Neuron (in vitro differentiated cells): ENCODE results near the gene GATA5.

Experiments used
- H2AFZ ChIP-seq: one replicate; pipeline ENCODE4 v1.6.1; 2013; ENCODE audit warnings: low read depth, mild to moderate bottlenecking, inconsistent platforms, low read length, moderate library complexity
- H3K27me3 ChIP-seq: one replicate; pipeline ENCODE4 v1.6.1; 2013; ENCODE audit warnings: low read length; ENCODE audit not compliant: insufficient read depth
- H3K36me3 ChIP-seq: one replicate; pipeline ENCODE4 v1.6.1; 2013; ENCODE audit warnings: low read length; ENCODE audit not compliant: insufficient read depth
- H3K4me1 ChIP-seq: one replicate; pipeline ENCODE4 v1.6.1; 2013; ENCODE audit warnings: low read length; ENCODE audit not compliant: insufficient read depth
- H3K4me3 ChIP-seq: 2 replicates; pipeline ENCODE4 v1.5.1; 2013; ENCODE audit warnings: mild to moderate bottlenecking, low read length, moderate library complexity
- H3K9me3 ChIP-seq: one replicate; pipeline ENCODE4 v1.6.1; 2013; ENCODE audit warnings: low read length

Gene GATA5

GRCh38 chr20:62446888-62447869 is 28.6 kb downstream of the GATA5 start:
- H3K4me1 ChIP-seq = peaks cover 7% of the 10 kb centered on the region
- H2AFZ ChIP-seq = no peak overlapping the region
- no peak overlapping the region for H3K4me3 ChIP-seq
- H3K36me3 ChIP-seq = no peaks in the 10 kb centered on the region
- H3K27me3 ChIP-seq = peaks cover 13% of the 10 kb centered on the region
- no peaks in the 10 kb centered on the region for H3K9me3 ChIP-seq

- Histone ChIP-seq H2AFZ (no peak overlapping the region), H3K4me3 (no peak overlapping the region), H3K9me3 (no peaks in the 10 kb centered on the region), H3K4me1 (peaks cover 7% of the 10 kb centered on the region), H3K27me3 (peaks cover 19% of the 10 kb centered on the region), H3K36me3 (no peaks in the 10 kb centered on the region)
Observed at GRCh38 chr20:62446481-62446880, 29.3 kb downstream of the GATA5 start.

GRCh38 chr20:62445553-62446340 is 30.0 kb downstream of the GATA5 start:
- Histone ChIP-seq H3K27me3 (peaks cover 24% of the 10 kb centered on the region), H3K4me3 (no peak overlapping the region), H3K9me3 (no peaks in the 10 kb centered on the region), H2AFZ (no peak overlapping the region), H3K4me1 (peaks cover 7% of the 10 kb centered on the region), H3K36me3 (no peaks in the 10 kb centered on the region)

GRCh38 chr20:62444286-62444685 is 31.5 kb downstream of the GATA5 start:
- H3K36me3 ChIP-seq = no peaks in the 10 kb centered on the region
- H3K27me3 ChIP-seq = peaks cover 35% of the 10 kb centered on the region
- peaks cover 7% of the 10 kb centered on the region for H3K4me1 ChIP-seq
- H3K9me3 ChIP-seq = no peaks in the 10 kb centered on the region
- H3K4me3 ChIP-seq = no peak overlapping the region
- no peak overlapping the region for H2AFZ ChIP-seq

GRCh38 chr20:62441987-62442539 is 33.7 kb downstream of the GATA5 start:
- peaks cover 47% of the 10 kb centered on the region for H3K27me3 ChIP-seq
- no peaks in the 10 kb centered on the region for H3K9me3 ChIP-seq
- no peaks in the 10 kb centered on the region for H3K36me3 ChIP-seq
- no peaks in the 10 kb centered on the region for H3K4me1 ChIP-seq
- no peak overlapping the region for H2AFZ ChIP-seq
- no peak overlapping the region for H3K4me3 ChIP-seq

- Histone ChIP-seq H3K27me3 (peaks cover 51% of the 10 kb centered on the region), H3K9me3 (peaks cover 3% of the 10 kb centered on the region), H3K4me1 (no peaks in the 10 kb centered on the region), H2AFZ (no peak overlapping the region), H3K36me3 (no peaks in the 10 kb centered on the region), H3K4me3 (no peak overlapping the region)
Observed at GRCh38 chr20:62439218-62439617, 36.6 kb downstream of the GATA5 start.

GRCh38 chr20:62437927-62438326 is 37.9 kb downstream of the GATA5 start:
- H3K27me3 ChIP-seq = peaks cover 53% of the 10 kb centered on the region
- H3K4me1 ChIP-seq = no peaks in the 10 kb centered on the region
- peaks cover 3% of the 10 kb centered on the region for H3K9me3 ChIP-seq
- H3K4me3 ChIP-seq = no peak overlapping the region
- no peaks in the 10 kb centered on the region for H3K36me3 ChIP-seq
- H2AFZ ChIP-seq = no peak overlapping the region

- Histone ChIP-seq H3K4me1 (no peaks in the 10 kb centered on the region), H3K27me3 (peaks cover 53% of the 10 kb centered on the region), H3K9me3 (peaks cover 5% of the 10 kb centered on the region), H3K4me3 (no peak overlapping the region), H2AFZ (no peak overlapping the region), H3K36me3 (no peaks in the 10 kb centered on the region)
Observed at GRCh38 chr20:62437496-62437895, 38.3 kb downstream of the GATA5 start.

GRCh38 chr20:62436692-62437091 is 39.1 kb downstream of the GATA5 start:
- peaks cover 55% of the 10 kb centered on the region for H3K27me3 ChIP-seq
- H3K4me3 ChIP-seq = no peak overlapping the region
- H2AFZ ChIP-seq = no peak overlapping the region
- no peaks in the 10 kb centered on the region for H3K36me3 ChIP-seq
- peaks cover 8% of the 10 kb centered on the region for H3K9me3 ChIP-seq
- H3K4me1 ChIP-seq = no peaks in the 10 kb centered on the region

- Histone ChIP-seq H3K4me1 (no peaks in the 10 kb centered on the region), H3K27me3 (peaks cover 47% of the 10 kb centered on the region), H2AFZ (no peak overlapping the region), H3K4me3 (no peak overlapping the region), H3K9me3 (peaks cover 8% of the 10 kb centered on the region), H3K36me3 (no peaks in the 10 kb centered on the region)
Observed at GRCh38 chr20:62433658-62434497, 41.9 kb downstream of the GATA5 start.

- Histone ChIP-seq H3K27me3 (peaks cover 48% of the 10 kb centered on the region), H3K4me1 (no peaks in the 10 kb centered on the region), H3K4me3 (no peak overlapping the region), H2AFZ (no peak overlapping the region), H3K9me3 (peaks cover 5% of the 10 kb centered on the region), H3K36me3 (no peaks in the 10 kb centered on the region)
Observed at GRCh38 chr20:62430866-62431447, 44.8 kb downstream of the GATA5 start.

GRCh38 chr20:62430311-62430853 is 45.4 kb downstream of the GATA5 start:
- Histone ChIP-seq H3K27me3 (peaks cover 46% of the 10 kb centered on the region), H3K9me3 (peaks cover 5% of the 10 kb centered on the region), H3K36me3 (no peaks in the 10 kb centered on the region), H3K4me3 (no peak overlapping the region), H2AFZ (no peak overlapping the region), H3K4me1 (no peaks in the 10 kb centered on the region)
